Measurements from ENCODE around the gene MORN1. TPM values are rescaled to one million over a fixed set of nuclear protein-coding genes. Genes with fewer than 3 reads are reported as not detected.
"Not testable (repeated sequence)": the region's sequence is repeated elsewhere in the genome, so short reads cannot be mapped to it uniquely, and the experiment has no call there.

Gene MORN1
- total RNA-seq, 1 donor from 2014 or later, result 7.1 TPM

- no peak for DNase-seq (ENCODE audit: extremely low read depth, low read depth, low spot score)
These were observed 49.5 kb downstream of the MORN1 start for GRCh38 chr1:2341706-2342383.

GRCh38 chr1:2340918-2341254, 50.5 kb downstream of the MORN1 start:
- no peak for DNase-seq (ENCODE audit: extremely low read depth, low read depth, low spot score)

GRCh38 chr1:2340086-2340917, 51.1 kb downstream of the MORN1 start:
- no peak for DNase-seq (ENCODE audit: extremely low read depth, low read depth, low spot score)

- no peak for DNase-seq (ENCODE audit: extremely low read depth, low read depth, low spot score)
These were observed 51.9 kb downstream of the MORN1 start for GRCh38 chr1:2339206-2340085.

- no peak for DNase-seq (ENCODE audit: extremely low read depth, low read depth, low spot score)
These were observed 53.9 kb downstream of the MORN1 start for GRCh38 chr1:2337501-2337900.

GRCh38 chr1:2337081-2337480, 54.3 kb downstream of the MORN1 start:
- no peak for DNase-seq (ENCODE audit: extremely low read depth, low read depth, low spot score)

GRCh38 chr1:2336499-2336898, 54.9 kb downstream of the MORN1 start:
- no peak for DNase-seq (ENCODE audit: extremely low read depth, low read depth, low spot score)

GRCh38 chr1:2335721-2336455, 55.5 kb downstream of the MORN1 start:
- no peak for DNase-seq (ENCODE audit: extremely low read depth, low read depth, low spot score)

GRCh38 chr1:2334883-2335534, 56.3 kb downstream of the MORN1 start:
- DNase-seq (ENCODE audit: extremely low read depth, low read depth, low spot score), result no peak

GRCh38 chr1:2334366-2334765, 57.0 kb downstream of the MORN1 start:
- no peak for DNase-seq (ENCODE audit: extremely low read depth, low read depth, low spot score)

- not testable (repeated sequence) for DNase-seq (ENCODE audit: extremely low read depth, low read depth, low spot score)
These were observed 59.8 kb downstream of the MORN1 start for GRCh38 chr1:2331580-2331979.

- DNase-seq (ENCODE audit: extremely low read depth, low read depth, low spot score), result no peak
These were observed 60.2 kb downstream of the MORN1 start for GRCh38 chr1:2331200-2331544.

GRCh38 chr1:2330519-2331199, 60.7 kb downstream of the MORN1 start:
- no peak for DNase-seq (ENCODE audit: extremely low read depth, low read depth, low spot score)

- DNase-seq (ENCODE audit: extremely low read depth, low read depth, low spot score), result no peak
These were observed 61.3 kb downstream of the MORN1 start for GRCh38 chr1:2330035-2330434.

GRCh38 chr1:2328676-2329455, 62.5 kb downstream of the MORN1 start:
- no peak for DNase-seq (ENCODE audit: extremely low read depth, low read depth, low spot score)

GRCh38 chr1:2327841-2328240, 63.5 kb downstream of the MORN1 start:
- DNase-seq (ENCODE audit: extremely low read depth, low read depth, low spot score), result no peak

- not testable (repeated sequence) for DNase-seq (ENCODE audit: extremely low read depth, low read depth, low spot score)
These were observed 64.2 kb downstream of the MORN1 start for GRCh38 chr1:2327162-2327561.

GRCh38 chr1:2326524-2326923, 64.8 kb downstream of the MORN1 start:
- DNase-seq (ENCODE audit: extremely low read depth, low read depth, low spot score), result no peak

Measured in glomerular endothelial cell (primary cell).